NCI-H82 (cell line): ENCODE results near the gene DHRS13.
A peak's percentile ranks its signal among the peaks of the same experiment; 100 is the strongest.
"Not testable (repeated sequence)": the region's sequence is repeated elsewhere in the genome, so short reads cannot be mapped to it uniquely, and the experiment has no call there.

Experiments used
- DNase-seq: peaks from one replicate; lab custom pipeline; 2025; lab: John Stamatoyannopoulos, UW

The DHRS13 gene

GRCh38 chr17:28935744-28936460 is 33.0 kb upstream of the DHRS13 start:
- DNase-seq, result no peak

GRCh38 chr17:28934508-28934907 is 31.6 kb upstream of the DHRS13 start:
- not testable (repeated sequence) for DNase-seq

GRCh38 chr17:28929787-28930186 is 26.9 kb upstream of the DHRS13 start:
- DNase-seq, result no peak

- DNase-seq, result no peak
Measured at GRCh38 chr17:28928061-28928460, 25.2 kb upstream of the DHRS13 start.

- DNase-seq, result no peak
Measured at GRCh38 chr17:28926786-28927185, 23.9 kb upstream of the DHRS13 start.

- DNase-seq, result no peak
Measured at GRCh38 chr17:28926366-28926765, 23.5 kb upstream of the DHRS13 start.

GRCh38 chr17:28925912-28926365 is 23.1 kb upstream of the DHRS13 start:
- no peak for DNase-seq

- no peak for DNase-seq
Measured at GRCh38 chr17:28920201-28920600, 17.3 kb upstream of the DHRS13 start.

GRCh38 chr17:28918295-28918694 is 15.4 kb upstream of the DHRS13 start:
- no peak for DNase-seq

- DNase-seq, result no peak
Measured at GRCh38 chr17:28917465-28917864, 14.6 kb upstream of the DHRS13 start.

- no peak for DNase-seq
Measured at GRCh38 chr17:28917029-28917428, 14.2 kb upstream of the DHRS13 start.

- DNase-seq, result peak; percentile 63
Measured at GRCh38 chr17:28916302-28916934, 13.5 kb upstream of the DHRS13 start.

- no peak for DNase-seq
Measured at GRCh38 chr17:28912938-28913333, 10.1 kb upstream of the DHRS13 start.

GRCh38 chr17:28912281-28912937 is 9.5 kb upstream of the DHRS13 start:
- no peak for DNase-seq

- DNase-seq, result no peak
Measured at GRCh38 chr17:28911411-28912045, 8.6 kb upstream of the DHRS13 start.

- no peak for DNase-seq
Measured at GRCh38 chr17:28910534-28910933, 7.7 kb upstream of the DHRS13 start.

- DNase-seq, result no peak
Measured at GRCh38 chr17:28908640-28909167, 5.8 kb upstream of the DHRS13 start.

GRCh38 chr17:28907709-28908475 is 5.0 kb upstream of the DHRS13 start:
- DNase-seq, result no peak

- DNase-seq, result no peak
Measured at GRCh38 chr17:28906706-28907438, 4.0 kb upstream of the DHRS13 start.

GRCh38 chr17:28906276-28906675 is 3.4 kb upstream of the DHRS13 start:
- DNase-seq, result no peak

GRCh38 chr17:28904800-28905199 is 1.9 kb upstream of the DHRS13 start:
- no peak for DNase-seq
